A673 (cell line): ENCODE data around the gene BEND6. TPM values are rescaled to one million over a fixed set of nuclear protein-coding genes. Genes with fewer than 3 reads are reported as not detected.

Experiments used
- BruUV-seq: library from RNA; stranded (reverse); fragments of 400-500 nt; replicated peaks from 2 replicates; lab custom pipeline; 2021; lab: Mats Ljungman, UMichigan
- CTCF ChIA-PET: fragments of 300-600 bp; sonication (Branson Sonifier 250); formaldehyde crosslinking; loops from one replicate; lab custom pipeline; 2022; ENCODE audit warnings: antibody characterized with exemption; lab: Charles Lee
- POLR2A ChIA-PET: fragments of 300-600 bp; sonication (Branson Sonifier 250); formaldehyde crosslinking; loops from one replicate; lab custom pipeline; 2022; ENCODE audit warnings: antibody characterized with exemption; ENCODE audit not compliant: low non-redundant PET; lab: Charles Lee
- DNase-seq: peaks from one replicate; pipeline ENCODE4 v3.0.0-alpha.2; 2015; ENCODE audit warnings: low spot score
- H3K27ac ChIP-seq: fragments of 200-600 bp; sonication (generic); 2 replicates; pipeline ENCODE4 v1.5.1; 2016; ENCODE audit warnings: mixed run types, low read depth, mild to moderate bottlenecking, mixed read lengths, antibody characterized with exemption, low read length; ENCODE audit not compliant: poor library complexity, severe bottlenecking
- H3K27me3 ChIP-seq: fragments of 200-600 bp; sonication (generic); replicated peaks from 2 replicates; pipeline ENCODE4 v1.6.1; 2017; ENCODE audit warnings: mixed run types, low read depth, mild to moderate bottlenecking, mixed read lengths, antibody characterized with exemption, low read length; ENCODE audit not compliant: insufficient read depth, poor library complexity
- H3K36me3 ChIP-seq: fragments of 200-600 bp; sonication (generic); 2 replicates; pipeline ENCODE4 v1.6.1; 2016; ENCODE audit warnings: mixed run types, mild to moderate bottlenecking, mixed read lengths, antibody characterized with exemption, low read length; ENCODE audit not compliant: insufficient read depth, poor library complexity, severe bottlenecking
- H3K4me1 ChIP-seq: fragments of 200-600 bp; sonication (generic); 2 replicates; pipeline ENCODE4 v1.6.1; 2017; ENCODE audit warnings: mixed run types, mild to moderate bottlenecking, mixed read lengths, antibody characterized with exemption, low read length; ENCODE audit not compliant: insufficient read depth, poor library complexity, severe bottlenecking
- H3K4me3 ChIP-seq: fragments of 200-600 bp; sonication (generic); 2 replicates; pipeline ENCODE4 v1.5.1; 2016; ENCODE audit warnings: low read depth, mixed run types, mild to moderate bottlenecking, mixed read lengths, low read length; ENCODE audit not compliant: poor library complexity, severe bottlenecking
- H3K9me3 ChIP-seq: fragments of 200-600 bp; sonication (generic); 2 replicates; pipeline ENCODE4 v1.6.1; 2016; ENCODE audit warnings: mixed run types, low read depth, mild to moderate bottlenecking, mixed read lengths, antibody characterized with exemption, low read length; ENCODE audit not compliant: poor library complexity, severe bottlenecking
- EZH2 ChIP-seq: fragments of 200-600 bp; sonication (generic); IDR thresholded peaks from 2 replicates; pipeline ENCODE4 v1.6.1; 2017; ENCODE audit warnings: borderline replicate concordance, low read depth, mild to moderate bottlenecking, mixed read lengths, antibody characterized with exemption, low read length; ENCODE audit not compliant: poor library complexity, severe bottlenecking
- intact Hi-C: fragments of 100-400 bp; cut with micrococcal nuclease; formaldehyde crosslinking; loops from one replicate; pipeline ENCODE4 v1.10.0; 2022; ENCODE audit not compliant: unreplicated experiment
- total RNA-seq: library from RNA; stranded (reverse); gene quantifications from 2 replicates; pipeline ENCODE4 v1.2.3, GENCODE V29; 2021
- TF ChIP-seq, protein P1 (sequence below): fragments of 300-800, 200-600 bp; sonication (generic); conservative IDR thresholded peaks from 2 replicates; pipeline ENCODE4 v1.5.1; 2017; ENCODE audit warnings: low read depth, mild to moderate bottlenecking, antibody characterized with exemption, low read length, moderate library complexity, mixed read lengths

The BEND6 gene
- total RNA-seq, 1 experiment from 2014 or later: 5.3 TPM

DNA sequence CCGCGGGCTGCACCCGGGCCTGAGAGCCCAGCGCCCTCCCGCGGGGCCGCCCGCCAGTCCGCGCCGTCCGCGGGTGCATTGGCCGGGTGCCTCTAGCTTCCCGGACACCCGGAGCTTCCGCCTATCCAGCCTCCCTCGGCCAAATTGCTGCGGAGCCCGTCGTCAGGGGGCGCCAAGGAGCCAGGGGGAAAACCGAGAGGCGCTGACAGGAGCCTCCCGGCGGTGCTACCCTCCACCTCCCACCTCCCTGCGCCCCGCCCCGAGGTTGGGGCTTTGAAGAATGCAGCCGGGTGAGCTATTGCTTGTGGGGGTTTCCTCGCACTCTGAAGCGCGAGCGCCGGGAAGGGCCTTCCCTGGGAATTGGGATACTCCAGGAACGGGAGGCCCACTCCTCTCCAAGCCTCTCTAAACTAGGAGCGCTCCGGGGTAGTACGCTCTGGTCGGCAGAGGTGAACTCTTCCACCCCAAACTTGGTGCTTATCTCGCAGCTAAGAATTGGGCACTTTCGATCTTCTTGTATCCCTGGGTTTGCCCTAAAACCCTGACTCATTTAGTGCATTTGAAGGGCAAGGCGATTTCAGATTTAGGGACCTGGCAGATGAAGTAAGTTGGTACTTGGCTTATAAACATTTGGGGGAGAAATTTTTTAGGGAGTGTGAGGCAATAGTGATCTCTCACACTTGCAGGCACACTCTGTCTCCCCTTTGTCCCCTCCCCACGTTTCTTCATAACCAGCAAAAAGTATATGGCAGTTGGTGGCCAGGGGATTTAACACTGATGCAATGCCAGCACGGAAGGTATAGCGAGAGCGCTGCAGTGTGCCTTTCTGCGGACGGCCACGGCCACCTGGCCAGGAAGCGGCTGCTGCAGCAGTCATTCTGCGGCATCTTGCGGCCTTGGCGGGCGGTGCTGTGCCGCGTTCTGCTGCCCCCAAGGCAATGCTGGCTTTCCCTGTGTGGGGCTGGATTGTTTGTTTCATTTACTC, 556 bp downstream of the BEND6 start:
- H3K4me1 ChIP-seq: peaks cover 18% of the 10 kb centered on the region
- CTCF ChIA-PET: interaction anchor here (0.5 to 1.2 kb wide), 5 partner anchors 51 to 362 kb away, joined by 3 to 7 read pairs (median 5); partner anchors contain the start of gene PRIM2
- no peaks in the 10 kb centered on the region for H3K36me3 ChIP-seq
- peak; percentile 92 for DNase-seq
- no peaks in the 10 kb centered on the region for H3K9me3 ChIP-seq
- BruUV-seq: no TSS peak
- H3K27ac ChIP-seq: peak overlapping the region; percentile 56
- TF ChIP-seq, protein P1, sequence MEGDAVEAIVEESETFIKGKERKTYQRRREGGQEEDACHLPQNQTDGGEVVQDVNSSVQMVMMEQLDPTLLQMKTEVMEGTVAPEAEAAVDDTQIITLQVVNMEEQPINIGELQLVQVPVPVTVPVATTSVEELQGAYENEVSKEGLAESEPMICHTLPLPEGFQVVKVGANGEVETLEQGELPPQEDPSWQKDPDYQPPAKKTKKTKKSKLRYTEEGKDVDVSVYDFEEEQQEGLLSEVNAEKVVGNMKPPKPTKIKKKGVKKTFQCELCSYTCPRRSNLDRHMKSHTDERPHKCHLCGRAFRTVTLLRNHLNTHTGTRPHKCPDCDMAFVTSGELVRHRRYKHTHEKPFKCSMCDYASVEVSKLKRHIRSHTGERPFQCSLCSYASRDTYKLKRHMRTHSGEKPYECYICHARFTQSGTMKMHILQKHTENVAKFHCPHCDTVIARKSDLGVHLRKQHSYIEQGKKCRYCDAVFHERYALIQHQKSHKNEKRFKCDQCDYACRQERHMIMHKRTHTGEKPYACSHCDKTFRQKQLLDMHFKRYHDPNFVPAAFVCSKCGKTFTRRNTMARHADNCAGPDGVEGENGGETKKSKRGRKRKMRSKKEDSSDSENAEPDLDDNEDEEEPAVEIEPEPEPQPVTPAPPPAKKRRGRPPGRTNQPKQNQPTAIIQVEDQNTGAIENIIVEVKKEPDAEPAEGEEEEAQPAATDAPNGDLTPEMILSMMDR: peak; percentile 85
- no peak for TF ChIP-seq EZH2
- intact Hi-C loops: loop anchor here (2.0 kb wide), 1 partner anchor 133 kb away; no protein-coding TSS in a partner anchor
- peak overlapping the region; percentile 77 for H3K4me3 ChIP-seq
- POLR2A ChIA-PET: no interaction called here
- H3K27me3 ChIP-seq: no peaks in the 10 kb centered on the region

DNA sequence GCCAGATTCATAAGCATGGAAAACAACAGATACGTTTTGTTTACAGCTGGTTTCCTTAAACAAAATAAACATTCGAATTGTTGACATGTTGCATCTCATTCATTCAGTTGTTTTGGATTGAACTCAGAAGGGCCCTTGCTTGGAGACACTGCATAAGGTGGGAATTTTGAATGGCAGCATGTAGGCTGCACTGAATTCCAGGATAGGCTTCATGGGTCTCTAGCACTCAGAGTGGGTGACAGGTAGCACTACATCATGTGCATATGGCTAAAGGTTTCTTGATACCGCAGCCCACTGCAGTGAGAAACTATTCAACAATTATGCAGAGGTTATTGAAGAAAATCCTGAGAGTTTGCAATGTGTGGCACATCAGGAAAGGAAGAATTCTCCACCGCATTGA, 1.6 kb downstream of the BEND6 start:
- intact Hi-C loops: no loop called here
- H3K27ac ChIP-seq: no peak overlapping the region
- H3K27me3 ChIP-seq: no peaks in the 10 kb centered on the region
- BruUV-seq: TSS peak; percentile 53
- H3K9me3 ChIP-seq: no peaks in the 10 kb centered on the region
- POLR2A ChIA-PET: no interaction called here
- CTCF ChIA-PET: no interaction called here
- peaks cover 8% of the 10 kb centered on the region for H3K4me1 ChIP-seq
- no peak for DNase-seq
- no peaks in the 10 kb centered on the region for H3K36me3 ChIP-seq
- H3K4me3 ChIP-seq: no peak overlapping the region
- TF ChIP-seq, protein P1: no peak
- TF ChIP-seq EZH2: no peak

DNA sequence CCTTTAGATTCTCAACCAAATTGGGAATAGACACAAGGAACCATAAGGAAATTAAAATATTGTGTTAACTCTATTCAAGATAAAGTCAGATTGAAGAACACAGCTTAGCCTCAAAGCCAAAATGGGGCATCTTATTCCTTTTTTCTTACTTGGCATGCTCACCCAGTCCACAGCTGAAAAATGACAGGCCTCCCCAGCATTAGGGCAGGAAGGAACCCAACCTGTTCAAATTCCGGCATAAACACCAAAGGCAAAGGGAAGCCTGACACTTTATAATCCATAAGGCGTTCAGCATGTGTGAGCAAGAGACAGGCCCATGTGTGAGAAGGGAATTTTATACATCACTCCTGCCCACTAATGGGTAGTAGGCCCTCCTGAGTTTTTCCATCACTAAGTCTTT, 2.9 kb downstream of the BEND6 start:
- Histone ChIP-seq H3K9me3 (no peaks in the 10 kb centered on the region), H3K36me3 (no peaks in the 10 kb centered on the region), H3K4me1 (peaks cover 6% of the 10 kb centered on the region), H3K27me3 (no peaks in the 10 kb centered on the region), H3K4me3 (no peak overlapping the region), H3K27ac (no peak overlapping the region)
- intact Hi-C loops: no loop called here
- ChIA-PET POLR2A (no interaction called here), CTCF (no interaction called here)
- no peak for DNase-seq
- no TSS peak for BruUV-seq
- TF ChIP-seq, protein P1: no peak
- TF ChIP-seq EZH2: no peak
